ENCODE measurements around the gene BTBD18. TPM values are rescaled to one million over a fixed set of nuclear protein-coding genes. Genes with fewer than 3 reads are reported as not detected.

The BTBD18 gene
- total and polyA plus RNA-seq, 4 donors = not detected

- 75 to 91% methylated on average over 2 of the region's 2 CpGs for WGBS, 2 donors
- Histone ChIP-seq H3K27me3 (ENCODE audit: control insufficient read depth in 3 of 3, insufficient read depth in 3 of 3, low read length in 2 of 3) (no peaks in the 10 kb centered on the region), H3K4me3 (no peak overlapping the region), H3K36me3 (ENCODE audit: control insufficient read depth in 4 of 4, insufficient read depth in 4 of 4, low read length in 4 of 4) (peaks cover 13 to 29% (median 20%) of the 10 kb centered on the region in 4 donors), H3K9me3 (ENCODE audit: control insufficient read depth in 4 of 4, insufficient read depth in 3 of 4, low read length in 3 of 4) (no peaks in the 10 kb centered on the region), H3K27ac (ENCODE audit: low read depth in 1 of 2, low read length in 1 of 2) (no peak overlapping the region), H3K4me1 (ENCODE audit: control insufficient read depth in 5 of 5, insufficient read depth in 5 of 5, low read length in 5 of 5) (peaks cover 0 to 15% (median 8%) of the 10 kb centered on the region in 5 donors), H3K9ac (ENCODE audit: insufficient read depth in 1 of 2, low read length in 2 of 2) (no peak overlapping the region)
- ATAC-seq (ENCODE audit: insufficient read depth, low FRiP score) (no peak), DNase-seq (no peak)
- TF ChIP-seq CTCF (IDR thresholded peaks at IDR 0.05; ENCODE audit: control extremely low read depth, extremely low read depth) = no peak
Observed at GRCh38 chr11:57744357-57744756, 7.3 kb downstream of the BTBD18 start.

DNA sequence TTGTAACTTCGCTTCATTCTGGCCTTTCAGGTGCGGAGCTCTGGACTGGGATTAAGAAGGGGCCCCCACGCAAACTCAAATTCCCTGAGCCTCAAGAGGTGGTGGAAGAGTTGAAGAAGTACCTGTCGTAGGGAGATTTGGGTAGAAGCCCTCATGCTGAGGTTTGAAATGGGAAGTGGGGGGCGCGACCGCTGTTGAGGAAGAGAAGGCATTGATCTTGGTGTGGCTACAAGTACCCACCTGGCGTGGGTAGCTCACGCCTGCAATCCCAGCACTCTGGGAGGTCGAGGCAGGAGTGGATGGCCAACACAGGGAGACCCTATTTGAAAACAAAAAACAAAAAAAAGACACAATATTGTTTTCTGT, 9.5 kb downstream of the BTBD18 start:
- Histone ChIP-seq H3K27me3 (ENCODE audit: control insufficient read depth in 3 of 3, insufficient read depth in 3 of 3, low read length in 2 of 3) (no peaks in the 10 kb centered on the region), H3K9me3 (ENCODE audit: control insufficient read depth in 4 of 4, insufficient read depth in 3 of 4, low read length in 3 of 4) (no peaks in the 10 kb centered on the region), H3K4me1 (ENCODE audit: control insufficient read depth in 5 of 5, insufficient read depth in 5 of 5, low read length in 5 of 5) (peaks cover 0 to 15% (median 8%) of the 10 kb centered on the region in 5 donors), H3K36me3 (ENCODE audit: control insufficient read depth in 4 of 4, insufficient read depth in 4 of 4, low read length in 4 of 4) (peaks cover 27 to 42% (median 31%) of the 10 kb centered on the region in 4 donors), H3K9ac (ENCODE audit: insufficient read depth in 1 of 2, low read length in 2 of 2) (peak overlapping the region; percentile 91 to 97), H3K4me3 (peak overlapping the region; percentile 91), H3K27ac (ENCODE audit: low read depth in 1 of 2, low read length in 1 of 2) (peak overlapping the region; percentile 87 to 97)
- ATAC-seq (ENCODE audit: insufficient read depth, low FRiP score) (no peak), DNase-seq (no peak)
- TF ChIP-seq CTCF (IDR thresholded peaks at IDR 0.05; ENCODE audit: control extremely low read depth, extremely low read depth) = no peak
- WGBS, 2 donors = 1 to 2% methylated on average over 10 of the region's 10 CpGs

DNA sequence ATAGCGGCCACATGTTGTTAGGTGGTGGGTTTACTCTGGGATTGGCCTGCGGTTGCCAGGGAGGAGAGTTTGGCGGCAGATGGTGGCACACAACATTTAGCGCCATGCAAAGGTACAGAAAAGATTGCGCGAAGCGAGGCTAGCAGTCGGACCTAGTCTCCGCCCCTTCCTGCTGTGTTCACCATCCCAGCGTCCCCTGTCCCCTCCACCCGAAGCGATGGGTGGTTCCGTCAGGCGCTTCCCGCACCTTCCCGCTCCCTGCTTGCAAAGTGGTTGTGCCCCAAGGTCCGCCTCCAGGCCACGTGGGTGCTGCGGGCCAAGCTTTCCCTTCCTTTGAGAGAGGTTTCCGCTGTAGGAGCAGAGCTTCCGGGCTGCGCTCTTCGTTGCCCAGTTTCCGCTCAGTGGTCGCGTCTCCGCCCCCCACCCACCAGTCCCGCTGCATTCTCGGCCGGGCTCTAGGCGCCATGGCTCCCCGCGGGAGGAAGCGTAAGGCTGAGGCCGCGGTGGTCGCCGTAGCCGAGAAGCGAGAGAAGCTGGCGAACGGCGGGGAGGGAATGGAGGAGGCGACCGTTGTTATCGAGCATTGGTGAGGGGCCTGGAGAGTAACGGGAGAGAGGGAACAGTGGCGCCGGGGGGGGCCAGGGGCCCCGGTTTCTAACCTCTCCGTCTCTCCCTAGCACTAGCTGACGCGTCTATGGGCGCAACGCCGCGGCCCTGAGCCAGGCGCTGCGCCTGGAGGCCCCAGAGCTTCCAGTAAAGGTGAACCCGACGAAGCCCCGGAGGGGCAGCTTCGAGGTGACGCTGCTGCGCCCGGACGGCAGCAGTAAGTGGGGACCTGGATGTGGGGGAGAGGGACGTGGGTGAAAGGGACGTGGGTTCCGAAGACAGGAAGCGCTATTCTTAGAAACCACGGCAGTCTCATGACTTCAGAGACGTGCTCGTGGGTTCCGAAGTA, 10.2 kb downstream of the BTBD18 start, which contains the start of gene SELENOH:
Gene SELENOH (plus strand): TSS at position 360 of the 955 bp plus-strand sequence. CDS start 105 bp downstream, at position 465.
- Histone ChIP-seq H3K27me3 (ENCODE audit: control insufficient read depth in 3 of 3, insufficient read depth in 3 of 3, low read length in 2 of 3) (no peaks in the 10 kb centered on the region), H3K4me1 (ENCODE audit: control insufficient read depth in 5 of 5, insufficient read depth in 5 of 5, low read length in 5 of 5) (peaks cover 0 to 15% (median 8%) of the 10 kb centered on the region in 5 donors), H3K36me3 (ENCODE audit: control insufficient read depth in 4 of 4, insufficient read depth in 4 of 4, low read length in 4 of 4) (peaks cover 27 to 42% (median 31%) of the 10 kb centered on the region in 4 donors), H3K4me3 (peak within 1 kb of the TSS; percentile 91), H3K9me3 (ENCODE audit: control insufficient read depth in 4 of 4, insufficient read depth in 3 of 4, low read length in 3 of 4) (no peaks in the 10 kb centered on the region), H3K9ac (ENCODE audit: insufficient read depth in 1 of 2, low read length in 2 of 2) (peak within 1 kb of the TSS; percentile 91 to 97), H3K27ac (ENCODE audit: low read depth in 1 of 2, low read length in 1 of 2) (peak within 1 kb of the TSS; percentile 87 to 97)
- ATAC-seq (ENCODE audit: insufficient read depth, low FRiP score) (peak; percentile 98), DNase-seq (peak; percentile 98 to 99 (median 98))
- WGBS, 2 donors = 0% methylated on average over 75 of the region's 75 CpGs
- no peak for TF ChIP-seq CTCF (IDR thresholded peaks at IDR 0.05; ENCODE audit: control extremely low read depth, extremely low read depth)

Data from lung (tissue), 12 donors.